Measurements from ENCODE around the gene ELAVL1. TPM values are rescaled to one million over a fixed set of nuclear protein-coding genes. Genes with fewer than 3 reads are reported as not detected.

ELAVL1 gene
- polyA plus RNA-seq, 1 donor from 2014 or later: 19.1 TPM

- H3K27me3 ChIP-seq (ENCODE audit: insufficient read depth, low read depth, low read length): peaks cover 16% of the 10 kb centered on the region
- H3K4me3 ChIP-seq (ENCODE audit: low read length): no peak overlapping the region
- no peak overlapping the region for H2AFZ ChIP-seq (ENCODE audit: low read depth, low read length)
- no peaks in the 10 kb centered on the region for H3K9me2 ChIP-seq (ENCODE audit: insufficient read depth, low read length)
- no peaks in the 10 kb centered on the region for H3F3A ChIP-seq (ENCODE audit: insufficient read depth, low read length, poor library complexity, severe bottlenecking)
- no peaks in the 10 kb centered on the region for H4K20me1 ChIP-seq (ENCODE audit: insufficient read depth)
- TF ChIP-seq CTCF (IDR thresholded peaks at IDR 0.05; ENCODE audit: poor library complexity, severe bottlenecking) (no peak), EZH2 (IDR thresholded peaks at IDR 0.05; ENCODE audit: borderline replicate concordance, insufficient read depth, low read length, poor library complexity, severe bottlenecking) (no peak), RAD21 (conservative IDR thresholded peaks at IDR 0.05) (no peak), EP300 (conservative IDR thresholded peaks at IDR 0.05; ENCODE audit: poor library complexity, severe bottlenecking) (no peak), MXI1 (conservative IDR thresholded peaks at IDR 0.05; ENCODE audit: poor library complexity, severe bottlenecking) (no peak), SMC3 (conservative IDR thresholded peaks at IDR 0.05; ENCODE audit: poor library complexity) (no peak), POLR2AphosphoS5 (IDR thresholded peaks at IDR 0.05) (no peak), TAF1 (IDR thresholded peaks at IDR 0.05; ENCODE audit: low read depth) (no peak)
- TF ChIP-seq, protein P1, sequence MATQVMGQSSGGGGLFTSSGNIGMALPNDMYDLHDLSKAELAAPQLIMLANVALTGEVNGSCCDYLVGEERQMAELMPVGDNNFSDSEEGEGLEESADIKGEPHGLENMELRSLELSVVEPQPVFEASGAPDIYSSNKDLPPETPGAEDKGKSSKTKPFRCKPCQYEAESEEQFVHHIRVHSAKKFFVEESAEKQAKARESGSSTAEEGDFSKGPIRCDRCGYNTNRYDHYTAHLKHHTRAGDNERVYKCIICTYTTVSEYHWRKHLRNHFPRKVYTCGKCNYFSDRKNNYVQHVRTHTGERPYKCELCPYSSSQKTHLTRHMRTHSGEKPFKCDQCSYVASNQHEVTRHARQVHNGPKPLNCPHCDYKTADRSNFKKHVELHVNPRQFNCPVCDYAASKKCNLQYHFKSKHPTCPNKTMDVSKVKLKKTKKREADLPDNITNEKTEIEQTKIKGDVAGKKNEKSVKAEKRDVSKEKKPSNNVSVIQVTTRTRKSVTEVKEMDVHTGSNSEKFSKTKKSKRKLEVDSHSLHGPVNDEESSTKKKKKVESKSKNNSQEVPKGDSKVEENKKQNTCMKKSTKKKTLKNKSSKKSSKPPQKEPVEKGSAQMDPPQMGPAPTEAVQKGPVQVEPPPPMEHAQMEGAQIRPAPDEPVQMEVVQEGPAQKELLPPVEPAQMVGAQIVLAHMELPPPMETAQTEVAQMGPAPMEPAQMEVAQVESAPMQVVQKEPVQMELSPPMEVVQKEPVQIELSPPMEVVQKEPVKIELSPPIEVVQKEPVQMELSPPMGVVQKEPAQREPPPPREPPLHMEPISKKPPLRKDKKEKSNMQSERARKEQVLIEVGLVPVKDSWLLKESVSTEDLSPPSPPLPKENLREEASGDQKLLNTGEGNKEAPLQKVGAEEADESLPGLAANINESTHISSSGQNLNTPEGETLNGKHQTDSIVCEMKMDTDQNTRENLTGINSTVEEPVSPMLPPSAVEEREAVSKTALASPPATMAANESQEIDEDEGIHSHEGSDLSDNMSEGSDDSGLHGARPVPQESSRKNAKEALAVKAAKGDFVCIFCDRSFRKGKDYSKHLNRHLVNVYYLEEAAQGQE (IDR thresholded peaks at IDR 0.05; ENCODE audit: borderline replicate concordance): no peak
- peaks cover 7% of the 10 kb centered on the region for H3K79me2 ChIP-seq (replicated peaks; ENCODE audit: insufficient read depth, low read length)
- H3K9ac ChIP-seq (ENCODE audit: low read length): no peak overlapping the region
- no peaks in the 10 kb centered on the region for H3K9me3 ChIP-seq (ENCODE audit: low read length)
- no peaks in the 10 kb centered on the region for H3K36me3 ChIP-seq (ENCODE audit: insufficient read depth, low read length)
- no peak overlapping the region for H3K4me2 ChIP-seq (ENCODE audit: low read length)
- H3K27ac ChIP-seq (ENCODE audit: low read length): no peak overlapping the region
Observed at GRCh38 chr19:7910321-7911161, 94.9 kb downstream of the ELAVL1 start.

DNA sequence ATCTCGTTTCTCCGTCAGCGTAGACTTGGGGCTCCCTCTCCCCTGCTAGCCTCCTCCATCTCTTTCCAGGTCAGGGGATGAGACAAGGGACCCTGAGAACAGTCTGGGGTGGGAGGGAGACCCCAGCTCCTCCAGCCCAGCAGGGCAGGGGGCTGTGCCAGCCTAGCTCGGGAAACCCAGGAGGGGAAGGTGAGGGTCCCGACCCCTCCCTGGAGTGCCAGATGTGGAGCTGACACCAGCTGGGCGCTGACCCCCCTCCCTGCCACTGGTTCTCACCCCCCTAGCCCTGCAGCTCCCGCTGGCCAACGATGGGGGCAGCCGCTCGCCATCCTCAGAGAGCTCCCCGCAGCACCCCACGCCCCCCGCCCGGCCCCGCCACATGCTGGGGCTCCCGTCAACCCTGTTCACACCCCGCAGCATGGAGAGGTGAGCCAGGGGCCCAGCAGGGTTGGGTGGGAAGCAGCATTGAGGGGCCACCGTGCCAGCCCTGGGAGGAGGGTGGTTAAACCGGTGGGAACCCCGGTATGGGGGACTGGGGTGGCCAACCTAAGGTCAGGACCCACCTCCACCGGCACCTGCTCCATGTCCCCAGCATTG lies 95.9 kb downstream of the ELAVL1 start:
- Histone ChIP-seq H3K36me3 (ENCODE audit: insufficient read depth, low read length) (no peaks in the 10 kb centered on the region), H3F3A (ENCODE audit: insufficient read depth, low read length, poor library complexity, severe bottlenecking) (no peaks in the 10 kb centered on the region), H2AFZ (ENCODE audit: low read depth, low read length) (no peak overlapping the region), H3K4me2 (ENCODE audit: low read length) (no peak overlapping the region), H3K79me2 (replicated peaks; ENCODE audit: insufficient read depth, low read length) (peaks cover 17% of the 10 kb centered on the region), H3K4me3 (ENCODE audit: low read length) (no peak overlapping the region), H3K9me3 (ENCODE audit: low read length) (no peaks in the 10 kb centered on the region), H3K9ac (ENCODE audit: low read length) (no peak overlapping the region), H3K27ac (ENCODE audit: low read length) (no peak overlapping the region), H3K9me2 (ENCODE audit: insufficient read depth, low read length) (no peaks in the 10 kb centered on the region), H4K20me1 (ENCODE audit: insufficient read depth) (no peaks in the 10 kb centered on the region), H3K27me3 (ENCODE audit: insufficient read depth, low read depth, low read length) (peaks cover 6% of the 10 kb centered on the region)
- no peak for TF ChIP-seq CTCF (IDR thresholded peaks at IDR 0.05; ENCODE audit: poor library complexity, severe bottlenecking)
- TF ChIP-seq, protein P1 (IDR thresholded peaks at IDR 0.05; ENCODE audit: borderline replicate concordance): no peak
- no peak for TF ChIP-seq MXI1 (conservative IDR thresholded peaks at IDR 0.05; ENCODE audit: poor library complexity, severe bottlenecking)
- TF ChIP-seq TAF1 (IDR thresholded peaks at IDR 0.05; ENCODE audit: low read depth): no peak
- no peak for TF ChIP-seq RAD21 (conservative IDR thresholded peaks at IDR 0.05)
- TF ChIP-seq POLR2AphosphoS5 (IDR thresholded peaks at IDR 0.05): no peak
- TF ChIP-seq EP300 (conservative IDR thresholded peaks at IDR 0.05; ENCODE audit: poor library complexity, severe bottlenecking): no peak

All from neural cell (in vitro differentiated cells).